Glomerular visceral epithelial cell (primary cell): Measurements from ENCODE around the gene SPC25.
"Not testable (repeated sequence)": the region's sequence is repeated elsewhere in the genome, so short reads cannot be mapped to it uniquely, and the experiment has no call there.

Source experiments
- DNase-seq: peaks from one replicate; pipeline ENCODE4 v3.0.0-alpha.2; 2016; ENCODE audit errors: extremely low spot score

Gene SPC25

DNA sequence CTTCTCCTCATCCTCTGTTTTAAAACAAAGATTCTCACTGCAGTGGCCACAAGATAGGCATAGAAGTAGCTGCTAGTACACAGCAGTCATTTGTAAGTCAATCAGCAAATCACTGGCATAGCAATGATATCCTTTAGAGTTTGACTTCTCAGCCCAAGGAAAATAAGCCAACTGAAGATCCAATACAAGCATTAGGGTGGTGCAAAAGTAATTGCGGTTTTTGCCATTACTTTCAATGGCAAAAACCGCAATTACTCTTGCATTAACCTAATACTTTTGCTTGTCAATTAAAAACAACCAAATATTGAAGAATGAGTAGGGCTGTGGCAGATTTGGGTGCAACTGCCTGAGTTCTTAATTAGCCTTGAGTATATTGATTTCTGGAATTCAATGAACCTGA lies 13.7 kb upstream of the SPC25 start:
- DNase-seq = no peak

DNA sequence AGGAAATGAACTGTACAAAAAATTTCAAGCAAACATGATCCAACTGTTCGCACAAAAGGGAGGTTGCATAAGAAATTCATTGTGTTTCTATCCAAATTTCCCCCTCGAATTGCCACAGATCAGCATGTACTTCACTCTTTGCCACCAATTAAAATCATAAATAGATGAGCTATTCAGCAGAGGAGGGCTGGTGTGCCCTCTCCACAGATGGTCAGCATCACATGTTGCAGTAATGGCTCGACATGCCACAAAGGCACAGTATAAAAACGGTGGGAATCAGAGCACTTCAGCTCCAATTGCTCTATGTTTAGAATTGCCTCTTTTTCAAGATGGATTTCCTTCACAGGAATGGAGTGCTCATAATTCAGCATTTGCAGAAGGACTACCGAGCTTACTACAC lies 10.8 kb upstream of the SPC25 start, which contains the start of gene G6PC2:
Gene G6PC2, plus strand, starts transcription at position 289 of the 400 bp plus-strand sequence. Its CDS starts 41 bp downstream, at position 330.
- no peak for DNase-seq

DNA sequence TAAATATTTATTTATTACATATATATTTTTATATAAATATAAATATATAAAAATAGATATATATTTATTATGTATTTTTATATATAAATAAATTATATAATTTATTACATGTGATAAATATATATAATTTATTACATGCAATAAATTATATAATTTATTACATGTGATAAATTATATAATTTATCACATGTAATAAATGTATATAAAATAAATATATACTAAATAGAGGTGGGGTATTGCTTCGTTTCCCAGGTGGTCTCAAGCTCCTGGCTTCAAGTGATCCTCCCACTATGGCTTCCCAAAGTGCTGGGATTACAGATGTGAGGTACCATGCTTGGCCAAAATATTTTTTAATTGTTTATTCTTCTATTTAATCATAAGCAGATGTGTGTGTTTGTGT lies 7.2 kb upstream of the SPC25 start:
- no peak for DNase-seq

DNA sequence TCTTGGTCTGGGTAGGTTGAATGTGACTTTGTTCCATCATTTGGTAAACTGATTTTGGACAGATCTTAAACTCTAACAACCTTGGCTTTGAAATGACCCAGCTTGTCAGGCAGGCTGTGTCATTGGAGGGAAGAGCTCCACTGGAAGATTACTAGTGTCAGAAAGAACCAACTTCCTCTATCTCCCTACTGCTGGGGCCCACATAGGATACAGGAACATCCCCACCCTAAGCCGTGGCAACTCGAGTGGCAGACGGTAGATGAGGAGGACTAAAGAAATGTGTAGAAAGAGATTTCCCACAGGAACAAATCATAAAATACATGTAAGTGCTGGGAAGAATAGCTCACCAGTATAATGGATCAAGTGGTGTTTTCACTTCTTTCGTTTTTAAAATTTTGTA lies 6.6 kb upstream of the SPC25 start:
- DNase-seq = no peak

DNA sequence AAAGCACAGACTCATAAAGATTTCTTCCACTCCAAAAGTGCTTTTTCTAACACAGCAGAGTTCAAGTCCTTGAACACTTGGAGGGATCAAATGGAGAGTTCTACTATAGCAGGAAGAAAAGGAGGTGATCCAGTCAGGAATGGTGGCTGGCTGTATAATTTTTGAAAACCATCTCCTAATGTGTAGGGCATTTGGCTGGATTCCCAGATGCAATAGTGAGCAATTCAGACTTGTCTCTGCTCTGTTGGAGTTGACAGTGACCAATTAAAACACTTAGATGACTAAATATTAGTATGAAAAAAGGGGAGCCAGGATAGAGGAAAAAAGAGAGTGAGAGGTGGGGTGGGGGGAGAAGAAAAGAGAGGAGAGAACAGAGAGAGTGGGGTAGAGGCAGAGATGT lies 5.5 kb upstream of the SPC25 start:
- DNase-seq = peak; percentile 33

DNA sequence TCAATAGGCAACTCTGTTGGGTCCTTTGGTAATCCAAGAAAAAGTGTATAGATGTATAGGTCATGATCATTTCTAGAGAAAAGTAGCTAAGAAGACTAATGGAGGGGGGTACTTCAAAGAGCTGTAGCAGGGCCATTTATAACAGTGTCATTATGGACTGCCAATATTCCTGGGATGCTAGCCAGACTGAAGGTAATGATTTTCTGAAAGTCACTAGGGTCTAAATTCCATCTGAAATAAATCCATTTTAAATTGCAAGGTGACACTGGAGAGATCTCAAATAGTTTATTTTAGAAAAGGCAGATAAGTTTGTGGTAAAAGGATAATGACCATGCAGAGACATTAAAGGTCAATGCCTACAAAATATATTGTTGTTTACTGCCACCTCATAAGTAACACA lies 4.5 kb upstream of the SPC25 start:
- DNase-seq = no peak

DNA sequence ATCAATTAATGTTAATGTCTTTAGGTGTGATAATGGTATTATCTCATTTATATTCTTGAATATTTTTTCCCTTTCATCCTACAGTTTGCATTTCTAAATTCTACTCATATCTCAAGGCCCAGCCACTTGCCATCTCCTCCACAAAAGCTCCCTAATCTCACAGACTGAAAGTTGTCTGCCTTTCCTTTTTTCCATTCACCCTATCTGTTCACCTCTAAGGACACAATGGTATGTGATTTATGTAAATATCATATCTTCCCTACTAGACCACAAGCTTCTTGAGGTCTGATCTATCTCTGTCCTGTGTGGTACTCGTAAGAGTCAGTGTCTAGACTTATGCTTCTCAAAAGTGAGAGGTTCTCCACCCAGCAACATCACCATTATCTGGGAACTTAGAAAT lies 3.9 kb upstream of the SPC25 start:
- no peak for DNase-seq

DNA sequence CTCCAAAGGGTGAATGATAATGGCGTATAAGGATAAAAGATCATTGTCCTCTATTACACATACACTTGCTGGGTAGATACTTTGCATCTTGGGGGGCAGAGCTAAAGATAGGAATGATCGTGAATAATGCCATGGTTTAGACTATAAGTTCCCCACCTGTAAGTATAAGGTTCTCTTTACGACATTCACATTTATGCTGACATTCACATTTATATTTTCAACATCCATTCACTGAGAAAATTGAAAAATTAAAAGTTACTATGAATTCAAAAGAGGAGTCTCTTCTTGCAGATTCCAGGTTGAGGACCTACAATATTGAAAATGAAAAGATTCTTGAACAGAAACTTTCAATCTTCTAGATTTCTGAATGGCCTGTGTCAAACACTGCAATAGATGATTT lies 2.1 kb upstream of the SPC25 start:
- no peak for DNase-seq

DNA sequence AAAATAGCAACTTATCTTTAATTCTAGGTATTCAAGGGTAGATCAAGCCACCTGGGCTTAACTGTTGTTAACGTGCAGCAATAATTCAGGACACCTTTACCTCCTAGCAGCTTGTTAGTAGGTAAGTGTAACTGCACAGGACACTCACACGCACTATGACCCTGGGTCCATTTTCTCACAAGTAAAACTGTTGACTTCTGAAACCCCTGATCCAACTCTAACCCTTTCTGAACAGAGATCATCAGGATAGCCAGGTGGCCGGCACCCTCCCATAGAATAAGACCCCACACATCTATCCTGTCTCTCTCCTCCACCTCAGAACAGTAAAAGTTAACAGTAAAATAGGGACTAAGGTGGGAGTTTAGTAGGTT lies 610 bp downstream of the SPC25 start:
- DNase-seq = no peak

DNA sequence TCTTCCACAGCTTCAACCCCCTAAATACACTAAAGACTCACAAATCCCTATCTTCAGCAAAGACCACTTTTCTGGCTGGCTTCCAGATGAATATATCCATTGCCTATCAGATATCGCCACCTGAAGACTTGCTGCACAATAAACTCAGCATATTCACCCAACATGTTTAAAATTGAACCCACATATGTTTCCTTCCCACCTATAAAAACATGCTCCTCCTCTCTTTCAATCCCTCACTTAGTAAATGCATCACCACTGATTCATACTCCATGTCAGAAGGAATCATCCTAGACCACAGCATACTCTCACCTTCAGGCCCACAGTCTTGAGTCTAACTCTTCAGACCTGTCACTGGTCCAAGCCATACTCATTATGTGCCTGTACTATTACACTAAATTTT lies 5.3 kb downstream of the SPC25 start:
- peak; percentile 37 for DNase-seq

DNA sequence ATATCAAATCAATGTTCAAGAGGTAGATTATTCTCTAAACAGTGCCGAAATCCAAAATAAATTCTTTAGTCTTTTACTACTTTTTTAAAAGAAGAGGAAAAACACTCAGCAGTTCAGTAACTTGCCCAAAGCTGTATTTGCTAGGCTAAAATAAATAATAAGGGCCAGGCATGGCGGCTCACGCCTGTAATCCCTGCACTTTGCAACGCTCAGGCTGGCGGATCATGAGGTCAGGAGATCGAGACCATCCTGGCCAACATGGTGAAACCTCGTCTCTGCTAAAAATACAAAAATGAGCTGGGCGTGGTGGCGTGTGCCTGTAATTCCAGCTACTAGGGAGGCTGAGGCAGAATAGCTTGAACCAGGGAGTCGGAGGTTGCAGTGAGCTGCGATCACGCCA lies 8.1 kb downstream of the SPC25 start:
- DNase-seq = not testable (repeated sequence)

DNA sequence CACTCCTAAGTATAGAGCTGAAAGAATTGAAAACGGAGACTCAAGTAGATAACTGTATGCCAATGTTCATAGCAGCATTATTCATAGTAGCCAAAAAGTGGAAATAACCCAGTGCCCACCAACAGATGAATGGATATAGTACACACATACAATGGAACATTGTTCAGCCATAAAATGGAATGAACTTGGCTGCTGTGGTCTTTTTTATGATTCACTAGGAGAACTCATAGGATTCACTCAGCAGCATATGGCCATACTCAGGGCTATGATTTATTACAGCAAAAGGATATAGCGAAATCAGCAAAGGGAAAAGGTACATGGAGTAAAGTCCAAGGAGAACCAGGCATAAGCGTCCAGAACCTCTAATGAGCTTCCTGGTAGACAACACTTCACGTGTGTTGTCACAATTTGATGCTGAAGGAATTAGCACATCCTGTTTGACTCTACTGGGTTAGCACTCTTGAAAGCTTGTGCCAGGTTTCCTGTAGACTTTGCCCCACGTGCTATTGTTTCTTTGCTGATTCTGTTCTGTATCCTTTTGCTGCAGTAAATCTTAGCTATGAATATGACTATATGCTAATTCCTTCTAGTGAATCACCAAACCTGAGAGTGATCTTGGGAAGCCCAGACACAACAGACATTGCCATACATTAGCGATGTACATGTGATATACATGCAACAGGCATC lies 15.7 kb downstream of the SPC25 start:
- DNase-seq = no peak

DNA sequence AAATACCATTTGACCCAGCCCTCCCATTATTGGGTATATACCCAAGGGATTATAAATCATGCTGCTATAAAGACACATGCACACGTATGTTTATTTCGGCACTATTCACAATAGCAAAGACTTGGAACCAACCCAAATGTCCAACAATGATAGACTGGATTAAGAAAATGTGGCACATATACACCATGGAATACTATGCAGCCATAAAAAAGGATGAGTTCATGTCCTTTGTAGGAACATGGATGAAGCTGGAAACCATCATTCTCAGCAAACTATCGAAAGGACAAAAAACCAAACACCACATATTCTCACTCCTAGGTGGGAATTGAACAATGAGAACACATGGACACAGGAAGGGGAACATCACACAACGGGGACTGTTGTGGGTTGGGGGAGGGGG lies 19.4 kb downstream of the SPC25 start:
- not testable (repeated sequence) for DNase-seq

DNA sequence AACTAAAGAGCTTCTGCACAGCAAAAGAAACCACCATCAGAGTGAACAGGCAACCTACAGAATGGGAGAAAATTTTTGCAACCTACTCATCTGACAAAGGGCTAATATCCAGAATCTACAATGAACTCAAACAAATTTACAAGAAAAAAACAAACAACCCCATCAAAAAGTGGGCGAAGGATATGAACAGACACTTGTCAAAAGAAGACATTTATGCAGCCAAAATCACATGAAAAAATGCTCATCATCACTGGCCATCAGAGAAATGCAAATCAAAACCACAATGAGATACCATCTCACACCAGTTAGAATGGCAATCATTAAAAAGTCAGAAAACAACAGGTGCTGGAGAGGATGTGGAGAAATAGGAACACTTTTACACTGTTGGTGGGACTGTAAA lies 19.9 kb downstream of the SPC25 start:
- not testable (repeated sequence) for DNase-seq

DNA sequence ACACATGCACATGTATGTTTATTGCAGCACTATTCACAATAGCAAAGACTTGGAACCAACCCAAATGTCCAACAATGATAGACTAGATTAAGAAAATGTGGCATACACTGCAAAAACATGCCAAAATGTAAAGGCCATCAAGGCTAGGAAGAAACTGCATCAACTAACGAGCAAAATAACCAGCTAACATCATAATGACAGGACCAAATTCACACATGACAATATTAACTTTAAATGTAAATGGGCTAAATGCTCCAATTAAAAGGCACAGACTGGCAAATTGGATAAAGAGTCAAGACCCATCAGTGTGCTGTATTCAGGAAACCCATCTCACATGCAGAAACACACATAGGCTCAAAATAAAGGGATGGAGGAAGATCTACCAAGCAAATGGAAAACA lies 23.1 kb downstream of the SPC25 start:
- DNase-seq = not testable (repeated sequence)

DNA sequence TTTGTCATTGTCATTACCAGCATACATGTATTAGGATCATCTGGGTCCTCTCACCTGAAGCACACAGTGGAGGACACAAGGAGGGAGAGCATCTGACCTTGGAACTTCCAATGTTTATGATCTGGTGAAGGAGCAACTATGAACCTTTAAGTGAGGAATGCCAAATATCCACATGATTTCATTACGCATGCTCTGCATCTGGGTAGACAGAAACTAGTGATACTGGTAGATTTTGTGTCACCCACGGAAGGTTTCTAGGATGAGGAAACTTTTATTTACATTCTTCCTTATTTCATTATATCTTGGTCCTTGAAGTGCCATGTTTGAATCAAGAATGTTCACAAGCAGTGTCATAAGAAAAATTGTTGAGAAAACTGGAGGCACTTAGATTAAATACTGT lies 32.1 kb downstream of the SPC25 start:
- no peak for DNase-seq

DNA sequence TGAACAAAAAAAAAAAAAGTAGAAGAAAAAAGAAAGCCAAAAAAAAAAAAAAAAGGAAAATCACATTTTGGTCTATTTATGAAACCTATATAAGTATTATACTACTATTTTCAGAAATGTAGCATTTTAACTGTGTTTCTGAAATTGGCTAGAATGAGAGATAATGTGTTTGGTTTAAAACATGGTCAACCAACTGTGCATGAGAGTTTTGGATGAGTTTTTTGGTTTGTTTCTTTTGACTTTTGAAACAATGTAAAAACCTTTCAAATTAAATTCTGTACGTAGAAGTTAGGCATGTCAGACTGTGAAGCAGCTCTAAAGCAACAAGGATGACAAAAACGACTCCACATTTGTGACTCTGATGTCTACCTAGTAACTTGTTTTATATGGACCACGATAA lies 34.6 kb downstream of the SPC25 start:
- no peak for DNase-seq

DNA sequence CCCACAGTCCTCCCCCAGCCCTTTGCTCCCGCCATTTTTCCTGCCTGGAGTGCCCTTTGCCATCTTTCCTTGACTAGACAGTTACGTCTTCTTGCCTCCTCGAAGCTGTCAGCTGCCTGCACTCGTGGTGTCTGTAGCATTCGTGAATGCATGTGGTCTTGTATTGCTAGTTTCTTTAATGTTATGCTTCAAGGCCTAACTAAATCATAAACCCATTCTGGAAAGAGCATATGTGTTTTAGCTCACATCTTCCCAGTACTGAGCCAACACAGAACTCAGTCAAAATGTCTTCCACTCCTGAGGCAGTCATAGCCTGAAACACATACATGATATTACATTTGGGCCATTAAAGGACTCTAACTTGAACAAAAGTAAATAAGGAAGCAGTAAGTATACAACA lies 35.6 kb downstream of the SPC25 start:
- DNase-seq = no peak

DNA sequence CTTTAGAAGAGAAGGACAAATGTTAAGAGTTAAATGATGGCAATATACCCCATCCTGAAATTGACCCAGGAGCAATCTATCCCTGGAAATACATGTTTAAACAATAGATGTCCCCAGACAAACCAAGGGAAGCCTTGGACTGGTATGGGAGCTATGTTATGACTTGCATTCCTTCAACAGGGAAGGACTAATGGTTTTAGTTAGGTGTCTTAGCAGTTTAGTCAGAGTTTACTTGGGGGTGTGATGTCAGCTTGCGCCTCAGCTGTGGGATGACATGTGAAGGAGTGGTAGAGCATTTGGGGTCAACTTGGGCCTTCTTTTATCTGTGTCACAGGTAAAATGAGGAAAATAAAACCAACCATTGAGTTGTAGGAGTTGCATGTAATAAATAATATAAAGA lies 36.8 kb downstream of the SPC25 start:
- DNase-seq = no peak

DNA sequence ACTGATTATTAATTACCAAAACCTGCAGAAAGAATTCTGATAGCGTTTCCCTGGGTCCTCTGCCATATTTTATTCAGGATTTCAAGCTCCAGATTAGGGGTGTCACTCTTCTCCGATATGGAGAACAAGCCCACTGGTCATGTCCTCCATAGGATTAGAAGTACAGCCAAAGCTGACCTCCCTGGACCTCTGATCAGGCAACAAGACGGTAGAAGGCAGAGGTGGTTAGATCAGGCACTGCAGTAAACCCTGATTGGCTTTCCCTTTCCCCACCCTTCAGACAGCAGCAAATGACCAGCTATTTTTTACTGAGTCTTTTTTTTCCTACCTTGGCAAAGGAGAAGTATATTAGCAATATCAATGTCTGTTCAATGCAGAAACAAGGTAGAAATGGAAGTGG lies 37.7 kb downstream of the SPC25 start:
- DNase-seq = no peak

DNA sequence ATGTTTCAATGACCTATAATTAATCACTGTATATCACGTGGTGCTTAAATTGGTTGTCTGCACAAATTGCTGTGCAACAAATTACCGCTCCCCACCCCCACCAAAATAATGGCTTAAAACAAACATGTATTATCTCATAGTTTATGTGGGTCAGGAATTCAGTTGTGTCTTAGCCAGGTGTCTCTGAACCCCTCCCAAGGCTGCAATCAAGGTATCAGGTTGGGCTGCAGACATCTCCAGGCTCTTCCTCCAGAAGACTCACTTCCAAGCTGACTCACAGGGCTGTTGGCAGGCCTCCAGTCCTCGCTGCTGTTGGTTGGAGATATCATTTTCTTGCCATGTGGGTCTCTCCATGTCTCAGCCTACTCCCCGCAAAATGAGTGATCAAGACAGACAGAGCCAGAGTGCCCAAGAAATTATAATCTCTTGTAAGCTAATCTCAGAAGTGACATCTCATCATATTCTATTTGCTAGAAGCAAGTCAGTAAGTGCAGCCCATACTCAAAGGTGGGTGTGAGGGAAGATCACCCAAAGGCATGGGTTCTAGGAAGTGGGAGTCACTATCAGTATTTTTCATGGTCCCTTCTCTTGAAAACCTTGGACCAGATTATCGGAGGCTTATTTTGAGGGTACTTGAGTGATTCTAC lies 38.4 kb downstream of the SPC25 start:
- DNase-seq = peak; percentile 74

DNA sequence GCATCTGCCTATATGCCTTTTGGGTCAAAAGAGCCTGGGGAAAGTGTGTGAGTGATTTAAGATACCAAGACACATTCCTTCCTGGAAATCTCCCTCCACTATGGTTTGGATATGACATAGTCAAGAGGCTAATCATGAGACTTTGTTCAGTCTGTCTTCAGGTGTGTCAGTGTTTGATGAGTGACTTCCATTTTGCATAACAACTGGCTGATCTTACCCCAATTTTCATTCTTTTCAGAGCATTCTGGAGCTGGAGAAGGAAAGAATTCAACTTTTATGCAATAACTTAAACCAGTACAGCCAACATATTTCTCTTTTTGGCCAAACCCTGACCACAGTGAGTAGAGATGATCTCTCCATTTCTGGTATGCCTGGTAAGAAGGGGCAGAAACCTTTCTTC lies 39.4 kb downstream of the SPC25 start:
- no peak for DNase-seq

DNA sequence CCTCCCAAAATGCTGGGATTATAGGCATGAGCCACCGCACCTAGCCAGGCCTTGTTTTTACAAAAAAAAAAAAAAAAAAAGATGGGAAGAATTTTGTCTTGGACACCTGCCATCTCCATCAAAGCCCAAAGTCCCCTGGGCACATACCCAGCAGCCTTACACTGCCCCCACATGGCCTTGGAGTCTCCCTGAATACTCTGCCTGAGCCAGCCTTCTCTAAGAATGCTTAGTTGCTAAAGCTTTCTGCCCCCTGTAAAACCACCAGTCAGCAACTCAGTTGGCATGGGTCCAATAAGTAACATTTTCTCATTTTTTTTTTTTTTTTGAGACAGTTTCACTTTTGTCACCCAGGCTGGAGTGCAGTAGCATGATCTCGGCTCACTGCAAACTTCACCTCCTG lies 40.6 kb downstream of the SPC25 start:
- peak; percentile 43 for DNase-seq

DNA sequence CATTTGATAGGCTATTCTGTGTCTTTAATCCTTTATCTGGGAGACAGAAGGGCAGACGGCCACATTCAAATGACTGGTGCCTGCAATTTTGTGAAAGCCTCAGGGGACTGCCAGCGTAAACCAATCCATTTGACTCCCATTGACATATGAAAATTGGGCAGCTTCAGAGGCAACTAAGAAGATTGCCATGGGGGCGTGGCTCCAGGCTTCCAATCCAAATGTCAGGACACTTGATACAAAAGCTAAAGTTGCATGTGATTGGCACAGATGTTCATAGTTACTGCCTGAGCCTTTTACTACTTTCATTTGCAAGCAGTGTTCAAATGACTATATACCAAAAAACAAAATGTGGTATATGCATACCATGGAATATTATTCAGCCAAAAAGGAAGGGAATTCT lies 42.0 kb downstream of the SPC25 start:
- DNase-seq = no peak
